DOHH2 (cell line): ENCODE data around the gene MGAT4A.

Experiments
- H3F3A ChIP-seq: fragments of 200-600 bp; sonication (generic), shearing (Covaris generic); 2 replicates; pipeline ENCODE4 v1.6.0; 2016; ENCODE audit warnings: antibody characterized with exemption, mild to moderate bottlenecking; ENCODE audit not compliant: control insufficient read depth, insufficient read depth
- H3K27ac ChIP-seq: fragments of 200-600 bp; sonication (generic); 2 replicates; pipeline ENCODE4 v1.5.1; 2014; ENCODE audit warnings: low read depth, mild to moderate bottlenecking, low read length, moderate library complexity
- H3K27me3 ChIP-seq: fragments of 200-600 bp; sonication (generic); 2 replicates; pipeline ENCODE4 v1.6.1; 2014; ENCODE audit warnings: mild to moderate bottlenecking, low read length, mixed read lengths; ENCODE audit not compliant: control insufficient read depth
- H3K36me3 ChIP-seq: fragments of 200-600 bp; sonication (generic); 2 replicates; pipeline ENCODE4 v1.6.1; 2014; ENCODE audit warnings: mild to moderate bottlenecking, low read length, moderate library complexity, mixed read lengths; ENCODE audit not compliant: control insufficient read depth
- H3K4me1 ChIP-seq: fragments of 200-600 bp; sonication (generic); 2 replicates; pipeline ENCODE4 v1.6.1; 2014; ENCODE audit warnings: mild to moderate bottlenecking, low read length, mixed read lengths; ENCODE audit not compliant: control insufficient read depth
- H3K4me2 ChIP-seq: fragments of 200-600 bp; sonication (generic); 2 replicates; pipeline ENCODE4 v1.6.0; 2014; ENCODE audit warnings: mild to moderate bottlenecking, low read length, moderate library complexity
- H3K4me3 ChIP-seq: fragments of 200-600 bp; sonication (generic); 2 replicates; pipeline ENCODE4 v1.5.1; 2014; ENCODE audit warnings: mild to moderate bottlenecking, low read length, mixed read lengths
- H3K79me2 ChIP-seq: fragments of 200-600 bp; sonication (generic); 2 replicates; pipeline ENCODE4 v1.6.1; 2014; ENCODE audit warnings: mild to moderate bottlenecking, low read length, mixed read lengths; ENCODE audit not compliant: control insufficient read depth
- H3K9me2 ChIP-seq: fragments of 200-600 bp; sonication (generic); replicated peaks from 2 replicates; pipeline ENCODE4 v1.6.1; 2014; ENCODE audit warnings: mild to moderate bottlenecking, low read length, mixed read lengths; ENCODE audit not compliant: control insufficient read depth
- H3K9me3 ChIP-seq: fragments of 200-600 bp; sonication (generic); 2 replicates; pipeline ENCODE4 v1.6.1; 2014; ENCODE audit warnings: antibody characterized with exemption, low read length, mixed read lengths; ENCODE audit not compliant: control insufficient read depth, insufficient read depth
- H4K20me1 ChIP-seq: fragments of 200-600 bp; sonication (generic); 2 replicates; pipeline ENCODE4 v1.6.0; 2014; ENCODE audit warnings: low read depth, mild to moderate bottlenecking, antibody characterized with exemption, low read length, moderate library complexity; ENCODE audit not compliant: control insufficient read depth, insufficient read depth
- EZH2phosphoT487 ChIP-seq: fragments of 200-600 bp; sonication (generic); IDR thresholded peaks from 2 replicates; pipeline ENCODE4 v1.6.1; 2017; ENCODE audit warnings: borderline replicate concordance, mild to moderate bottlenecking, antibody characterized with exemption, low read length, moderate library complexity, mixed read lengths
- TF ChIP-seq, protein P1 (sequence below): fragments of 200-600 bp; sonication (generic); IDR thresholded peaks from one replicate; pipeline ENCODE4 v1.5.1; 2014; ENCODE audit warnings: antibody characterized with exemption, mild to moderate bottlenecking, low read depth, low read length; ENCODE audit not compliant: poor library complexity, severe bottlenecking

The MGAT4A gene

GRCh38 chr2:98647636-98648035 lies 83.3 kb downstream of the MGAT4A start:
- H3K4me2 ChIP-seq, result no peak overlapping the region
- H4K20me1 ChIP-seq, result no peaks in the 10 kb centered on the region
- H3K4me3 ChIP-seq, result no peak overlapping the region
- H3K27me3 ChIP-seq, result no peaks in the 10 kb centered on the region
- H3K9me2 ChIP-seq, result no peaks in the 10 kb centered on the region
- TF ChIP-seq EZH2phosphoT487, result no peak
- TF ChIP-seq, protein P1, sequence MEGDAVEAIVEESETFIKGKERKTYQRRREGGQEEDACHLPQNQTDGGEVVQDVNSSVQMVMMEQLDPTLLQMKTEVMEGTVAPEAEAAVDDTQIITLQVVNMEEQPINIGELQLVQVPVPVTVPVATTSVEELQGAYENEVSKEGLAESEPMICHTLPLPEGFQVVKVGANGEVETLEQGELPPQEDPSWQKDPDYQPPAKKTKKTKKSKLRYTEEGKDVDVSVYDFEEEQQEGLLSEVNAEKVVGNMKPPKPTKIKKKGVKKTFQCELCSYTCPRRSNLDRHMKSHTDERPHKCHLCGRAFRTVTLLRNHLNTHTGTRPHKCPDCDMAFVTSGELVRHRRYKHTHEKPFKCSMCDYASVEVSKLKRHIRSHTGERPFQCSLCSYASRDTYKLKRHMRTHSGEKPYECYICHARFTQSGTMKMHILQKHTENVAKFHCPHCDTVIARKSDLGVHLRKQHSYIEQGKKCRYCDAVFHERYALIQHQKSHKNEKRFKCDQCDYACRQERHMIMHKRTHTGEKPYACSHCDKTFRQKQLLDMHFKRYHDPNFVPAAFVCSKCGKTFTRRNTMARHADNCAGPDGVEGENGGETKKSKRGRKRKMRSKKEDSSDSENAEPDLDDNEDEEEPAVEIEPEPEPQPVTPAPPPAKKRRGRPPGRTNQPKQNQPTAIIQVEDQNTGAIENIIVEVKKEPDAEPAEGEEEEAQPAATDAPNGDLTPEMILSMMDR, result no peak
- no peak overlapping the region for H3K27ac ChIP-seq
- H3F3A ChIP-seq, result no peaks in the 10 kb centered on the region
- H3K9me3 ChIP-seq, result no peaks in the 10 kb centered on the region
- no peaks in the 10 kb centered on the region for H3K79me2 ChIP-seq
- peaks cover 15% of the 10 kb centered on the region for H3K4me1 ChIP-seq
- no peaks in the 10 kb centered on the region for H3K36me3 ChIP-seq

- Histone ChIP-seq H3K9me2 (no peaks in the 10 kb centered on the region), H3K4me3 (no peak overlapping the region), H3F3A (no peaks in the 10 kb centered on the region), H3K9me3 (no peaks in the 10 kb centered on the region), H3K36me3 (no peaks in the 10 kb centered on the region), H3K4me1 (peaks cover 12% of the 10 kb centered on the region), H3K4me2 (no peak overlapping the region), H4K20me1 (no peaks in the 10 kb centered on the region), H3K27ac (no peak overlapping the region), H3K27me3 (no peaks in the 10 kb centered on the region), H3K79me2 (no peaks in the 10 kb centered on the region)
- TF ChIP-seq EZH2phosphoT487, result no peak
- TF ChIP-seq, protein P1, result no peak
Observed at GRCh38 chr2:98643496-98644100, 87.3 kb downstream of the MGAT4A start.

DNA sequence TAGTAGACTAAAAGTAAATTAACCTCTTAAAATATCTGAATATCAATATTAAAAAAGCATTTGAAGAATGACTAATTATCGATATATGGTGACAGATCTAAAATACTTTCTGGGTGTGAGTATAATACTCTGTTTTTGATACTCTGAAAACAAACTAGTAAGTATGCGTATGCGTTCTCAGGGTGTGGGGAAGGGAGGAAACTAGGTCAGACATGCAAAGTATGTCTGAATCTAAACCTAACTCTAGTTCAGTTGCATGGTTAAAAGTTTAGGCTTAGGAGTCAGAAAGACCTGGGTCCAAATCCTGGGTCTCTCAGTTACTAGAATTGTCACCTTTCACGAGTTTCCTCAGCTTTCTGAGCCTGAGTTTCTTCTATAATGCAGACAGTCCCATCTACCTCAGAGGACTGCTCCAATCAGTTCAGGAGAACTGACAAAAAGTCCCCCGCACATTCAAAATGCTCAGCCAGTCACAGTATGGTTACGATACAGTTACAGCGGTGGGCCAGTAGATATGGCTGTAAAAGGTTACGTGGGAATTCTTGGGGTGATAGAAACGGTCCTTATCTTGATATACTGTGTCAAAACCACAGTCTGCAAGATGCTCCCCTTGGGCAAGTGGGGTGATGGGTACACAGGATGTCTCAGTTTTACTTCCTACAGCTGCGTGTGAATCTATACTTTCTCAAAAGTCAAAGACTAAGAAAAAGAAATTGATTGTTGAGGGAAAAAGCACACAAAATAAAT lies 93.4 kb downstream of the MGAT4A start:
- Histone ChIP-seq H3K4me1 (no peaks in the 10 kb centered on the region), H4K20me1 (no peaks in the 10 kb centered on the region), H3K27me3 (no peaks in the 10 kb centered on the region), H3K27ac (no peak overlapping the region), H3K4me3 (no peak overlapping the region), H3K9me3 (no peaks in the 10 kb centered on the region), H3K36me3 (no peaks in the 10 kb centered on the region), H3K4me2 (no peak overlapping the region), H3K79me2 (no peaks in the 10 kb centered on the region), H3K9me2 (no peaks in the 10 kb centered on the region), H3F3A (no peaks in the 10 kb centered on the region)
- TF ChIP-seq, protein P1, result no peak
- no peak for TF ChIP-seq EZH2phosphoT487
